ENCODE data around the gene PLXNA2. TPM values are rescaled to one million over a fixed set of nuclear protein-coding genes. Genes with fewer than 3 reads are reported as not detected.

The PLXNA2 gene
- total and polyA plus RNA-seq, 2 donors (not counting 3 experiments of a cell fraction or from before 2014, with no cell fraction given) = 42.6 to 229 TPM

DNA sequence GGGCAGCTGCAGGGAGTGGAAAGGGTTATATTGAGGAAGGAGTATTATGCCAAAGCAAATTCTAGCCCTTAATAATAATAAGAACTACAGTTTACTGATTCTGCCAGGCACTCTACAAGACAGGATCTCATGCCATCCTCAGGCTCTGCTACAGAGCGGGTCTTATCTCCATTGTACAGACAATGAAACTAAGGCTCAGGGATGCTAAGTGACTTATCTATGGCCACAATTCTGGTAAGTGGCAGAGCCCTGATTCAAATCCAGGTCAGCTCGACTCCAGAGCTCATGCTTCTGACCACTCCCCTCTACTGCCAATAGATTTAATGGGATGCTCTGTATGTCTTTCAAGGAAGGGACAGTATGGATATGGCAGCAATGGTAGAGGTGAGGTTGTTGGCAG lies 187.1 kb downstream of the PLXNA2 start:
- H3K4me1 ChIP-seq (ENCODE audit: control insufficient read depth, extremely low read depth, insufficient read depth, low read length) = peaks cover 7% of the 10 kb centered on the region
- FAIRE-seq (no peak), DNase-seq (ENCODE audit: low read depth, low spot score) (no peak)
- H3K36me3 ChIP-seq (ENCODE audit: control insufficient read depth in 2 of 2, extremely low read depth in 1 of 2, insufficient read depth in 2 of 2, low read length in 2 of 2) = peaks cover 38 to 48% of the 10 kb centered on the region in 2 experiments
- TF ChIP-seq, protein P1, sequence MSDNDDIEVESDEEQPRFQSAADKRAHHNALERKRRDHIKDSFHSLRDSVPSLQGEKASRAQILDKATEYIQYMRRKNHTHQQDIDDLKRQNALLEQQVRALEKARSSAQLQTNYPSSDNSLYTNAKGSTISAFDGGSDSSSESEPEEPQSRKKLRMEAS (IDR thresholded peaks at IDR 0.05; ENCODE audit: insufficient read depth, insufficient read length) = no peak
- no peak for TF ChIP-seq GATA2 (IDR thresholded peaks at IDR 0.05; ENCODE audit: insufficient read depth, insufficient read length, low read depth, low read length)
- TF ChIP-seq, protein P2, sequence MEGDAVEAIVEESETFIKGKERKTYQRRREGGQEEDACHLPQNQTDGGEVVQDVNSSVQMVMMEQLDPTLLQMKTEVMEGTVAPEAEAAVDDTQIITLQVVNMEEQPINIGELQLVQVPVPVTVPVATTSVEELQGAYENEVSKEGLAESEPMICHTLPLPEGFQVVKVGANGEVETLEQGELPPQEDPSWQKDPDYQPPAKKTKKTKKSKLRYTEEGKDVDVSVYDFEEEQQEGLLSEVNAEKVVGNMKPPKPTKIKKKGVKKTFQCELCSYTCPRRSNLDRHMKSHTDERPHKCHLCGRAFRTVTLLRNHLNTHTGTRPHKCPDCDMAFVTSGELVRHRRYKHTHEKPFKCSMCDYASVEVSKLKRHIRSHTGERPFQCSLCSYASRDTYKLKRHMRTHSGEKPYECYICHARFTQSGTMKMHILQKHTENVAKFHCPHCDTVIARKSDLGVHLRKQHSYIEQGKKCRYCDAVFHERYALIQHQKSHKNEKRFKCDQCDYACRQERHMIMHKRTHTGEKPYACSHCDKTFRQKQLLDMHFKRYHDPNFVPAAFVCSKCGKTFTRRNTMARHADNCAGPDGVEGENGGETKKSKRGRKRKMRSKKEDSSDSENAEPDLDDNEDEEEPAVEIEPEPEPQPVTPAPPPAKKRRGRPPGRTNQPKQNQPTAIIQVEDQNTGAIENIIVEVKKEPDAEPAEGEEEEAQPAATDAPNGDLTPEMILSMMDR (IDR thresholded peaks at IDR 0.05; ENCODE audit: extremely low read depth in 1 of 2, insufficient read depth in 1 of 2, low read depth in 1 of 2, low read length in 2 of 2) = no peak
- no peak for TF ChIP-seq JUN (IDR thresholded peaks at IDR 0.05; ENCODE audit: borderline replicate concordance, insufficient read depth, insufficient read length, low read depth)
- TF ChIP-seq MYC (IDR thresholded peaks at IDR 0.05; ENCODE audit: low read depth, low read length) = no peak
- TF ChIP-seq FOS (IDR thresholded peaks at IDR 0.05; ENCODE audit: borderline replicate concordance, insufficient read depth, low read length) = no peak
- TF ChIP-seq POLR2A (IDR thresholded peaks at IDR 0.05; ENCODE audit: low read depth, low read length) = no peak
- no peak for TF ChIP-seq EZH2 (IDR thresholded peaks at IDR 0.05; ENCODE audit: borderline replicate concordance, low read depth, low read length, severe bottlenecking)
- no peak for TF ChIP-seq POLR2AphosphoS5 (IDR thresholded peaks at IDR 0.05; ENCODE audit: insufficient read depth, low read depth, low read length)
- ChIA-PET POLR2A (no interaction called here), CTCF (interaction anchor here (1.2 to 5.1 kb wide), 2 partner anchors 14 to 188 kb away, joined by 4 to 20 read pairs; partner anchors contain the start of gene PLXNA2)
- no peaks in the 10 kb centered on the region for H3K79me2 ChIP-seq (ENCODE audit: control insufficient read depth, insufficient read depth, low read length)
- BruUV-seq (replicated peaks) = no TSS peak
- H4K20me1 ChIP-seq (replicated peaks; ENCODE audit: control insufficient read depth, extremely low read depth, insufficient read depth, low read length) = no peaks in the 10 kb centered on the region
- intact Hi-C loops (cut with micrococcal nuclease) (no loop called here), dilution Hi-C loops (cut with MboI; ENCODE audit: extremely low pct_ligation_motif_present, low sequenced_read_pairs) (no loop called here)
- no peak overlapping the region for H3K4me3 ChIP-seq (replicated peaks in 1 of 3; ENCODE audit: insufficient read depth in 1 of 3, low read depth in 1 of 3, low read length in 3 of 3)
- no peaks in the 10 kb centered on the region for H3K9me1 ChIP-seq (replicated peaks; ENCODE audit: control insufficient read depth, extremely low read depth, insufficient read depth, low read length)
- H3K9ac ChIP-seq (replicated peaks; ENCODE audit: extremely low read depth, insufficient read depth, low read length) = no peak overlapping the region
- no peaks in the 10 kb centered on the region for H3K27me3 ChIP-seq (ENCODE audit: control insufficient read depth in 2 of 2, insufficient read depth in 2 of 2, low read length in 2 of 2)
- H2AFZ ChIP-seq (ENCODE audit: low read depth, low read length) = no peak overlapping the region
- no peak overlapping the region for H3K27ac ChIP-seq (ENCODE audit: insufficient read depth, low read depth, low read length)
- no peaks in the 10 kb centered on the region for H3K9me3 ChIP-seq (replicated peaks; ENCODE audit: control insufficient read depth, insufficient read depth, low read length)
- H3K4me2 ChIP-seq (ENCODE audit: insufficient read depth, low read length) = no peak overlapping the region
